ENCODE results near the gene S100A1.
"Not testable (repeated sequence)": the region's sequence is repeated elsewhere in the genome, so short reads cannot be mapped to it uniquely, and the experiment has no call there.

S100A1 gene

DNA sequence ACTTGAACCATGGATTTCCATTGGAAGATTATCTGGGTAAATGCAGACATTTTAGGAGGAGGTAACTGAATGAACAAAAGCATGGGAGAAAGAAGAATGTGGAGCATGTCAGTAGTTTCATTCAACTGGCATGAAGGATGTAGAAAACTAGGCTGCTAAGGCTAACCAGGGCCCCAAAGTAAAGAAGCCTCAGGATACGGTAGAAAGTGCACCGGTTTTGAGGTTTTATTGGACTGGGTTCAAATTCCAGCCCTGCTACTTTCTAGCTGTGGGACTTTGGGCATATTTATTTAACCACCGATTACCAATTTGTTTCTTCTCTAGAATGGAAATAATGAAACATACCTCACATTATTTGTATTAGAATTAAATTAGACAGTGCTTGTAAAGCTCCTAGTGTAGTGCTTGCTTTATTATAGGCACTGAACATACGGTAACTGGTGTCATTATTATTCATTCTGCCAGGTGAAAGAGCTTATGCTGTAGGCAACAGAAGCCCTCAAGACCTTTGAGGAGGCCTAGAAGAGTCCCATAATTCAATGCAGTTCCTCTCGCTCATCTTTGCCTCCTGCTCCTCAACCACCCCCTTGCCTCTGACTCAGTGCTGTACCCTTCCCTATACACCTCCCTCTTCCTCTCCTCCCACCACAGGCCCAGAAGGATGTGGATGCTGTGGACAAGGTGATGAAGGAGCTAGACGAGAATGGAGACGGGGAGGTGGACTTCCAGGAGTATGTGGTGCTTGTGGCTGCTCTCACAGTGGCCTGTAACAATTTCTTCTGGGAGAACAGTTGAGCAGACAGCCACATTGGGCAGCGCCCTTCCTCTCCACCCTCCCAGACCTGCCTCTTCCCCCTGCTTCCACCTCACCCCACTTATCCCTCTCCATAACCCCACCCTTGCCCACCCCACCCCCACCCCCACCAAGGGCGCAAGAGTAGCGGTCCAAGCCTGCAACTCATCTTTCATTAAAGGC, 3.1 kb downstream of the S100A1 start:
- no peak for DNase-seq (ENCODE audit: low read depth in 2 of 2)

DNA sequence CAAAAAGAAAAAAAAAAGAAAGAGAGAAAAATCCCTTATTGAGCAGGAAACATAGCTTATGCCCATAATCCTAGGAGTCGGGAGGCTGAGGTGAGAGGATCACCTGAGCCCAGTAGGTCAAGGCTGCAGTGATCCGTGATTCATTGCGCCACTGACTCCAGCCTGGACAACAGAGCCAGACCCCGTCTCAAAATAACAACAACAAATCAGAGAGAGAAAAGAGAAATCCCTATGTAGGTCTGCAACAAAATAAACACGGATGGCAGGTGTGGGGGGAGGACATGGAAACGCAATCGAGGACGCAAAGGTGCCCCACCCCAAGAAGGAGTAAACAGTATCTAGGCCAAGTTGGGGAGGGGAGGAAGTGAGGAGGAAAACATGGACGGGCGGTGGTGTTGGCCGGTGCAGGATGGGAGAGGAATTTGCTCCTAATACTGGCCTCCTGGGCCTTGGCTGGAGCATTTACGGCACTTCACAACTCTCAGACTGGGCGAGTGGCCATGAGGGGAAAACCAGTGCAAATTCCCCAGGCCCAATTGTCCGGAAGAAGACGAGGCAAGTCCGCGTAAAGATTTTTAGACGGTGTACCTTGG, 5.0 kb downstream of the S100A1 start:
- no peak for DNase-seq (ENCODE audit: low read depth in 2 of 2)

DNA sequence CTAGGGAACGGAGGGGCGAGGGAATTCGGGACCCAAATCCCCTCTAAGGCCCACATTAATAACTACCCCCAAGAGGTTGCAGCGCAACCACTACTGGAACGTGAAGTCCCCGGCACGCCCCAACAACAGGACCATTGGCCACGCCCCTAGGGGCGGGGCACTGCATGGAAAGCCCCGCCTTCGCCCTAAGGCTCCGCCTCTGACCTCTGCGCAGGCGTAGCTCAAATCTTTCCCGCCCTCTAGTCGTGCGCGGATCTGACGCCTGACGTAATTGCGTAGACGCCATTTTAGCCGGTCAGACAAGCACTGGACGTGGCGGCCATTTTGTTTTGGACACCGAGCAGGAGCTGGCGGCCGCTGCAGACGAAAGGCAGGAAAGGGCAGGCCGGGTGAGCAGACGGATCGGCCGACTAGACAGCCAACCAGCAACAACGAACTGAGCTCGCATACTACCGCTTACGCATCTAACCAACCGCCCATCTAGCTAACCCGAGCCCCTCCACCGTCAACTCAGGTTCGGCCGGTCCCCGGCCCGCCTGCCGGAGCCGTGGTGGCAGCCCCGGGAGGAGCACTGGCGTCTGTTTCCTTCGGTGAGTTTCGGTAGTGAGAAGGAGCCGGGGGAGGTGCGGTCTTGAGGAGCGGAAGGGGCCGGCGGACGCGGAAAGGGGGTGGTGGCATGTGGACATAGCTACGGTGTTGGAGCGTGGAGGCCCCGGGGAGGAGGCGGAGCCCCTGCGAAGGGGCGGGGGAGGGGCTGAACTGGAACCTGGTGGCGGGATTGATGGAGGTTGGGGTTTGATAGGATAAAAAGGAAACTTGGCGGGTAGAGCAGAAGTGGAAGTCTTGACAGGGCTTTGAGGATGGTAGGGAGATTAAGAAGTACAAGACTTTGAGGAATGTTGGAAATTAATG, 5.8 kb downstream of the S100A1 start, which contains the start of gene CHTOP:
Gene CHTOP (plus strand): TSS at position 313 of the 912 bp plus-strand sequence. CDS start 2,523 bp downstream, outside the sequence.
- DNase-seq (ENCODE audit: low read depth in 2 of 2), result peak; percentile 91 to 95

DNA sequence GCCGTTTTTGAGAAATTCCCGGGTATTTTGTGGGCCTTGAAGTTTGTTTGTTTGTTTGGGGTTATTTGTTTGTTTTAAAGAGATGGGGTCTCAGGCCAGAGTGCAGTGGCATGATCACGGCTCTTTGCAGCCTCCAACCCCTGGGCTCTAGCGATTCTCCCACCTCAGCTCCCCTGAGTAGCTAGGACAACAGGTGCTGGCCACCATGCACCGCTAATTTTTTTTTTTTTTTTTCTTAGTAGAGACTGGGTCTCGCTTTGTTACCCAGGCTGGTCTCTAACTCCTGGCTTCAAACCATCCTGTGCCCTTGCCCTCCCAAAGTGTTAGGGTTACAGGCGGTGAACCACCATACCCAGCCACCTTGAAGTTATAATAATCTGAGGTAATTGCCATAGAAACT, 7.6 kb downstream of the S100A1 start:
- no peak for DNase-seq (ENCODE audit: low read depth in 2 of 2)

DNA sequence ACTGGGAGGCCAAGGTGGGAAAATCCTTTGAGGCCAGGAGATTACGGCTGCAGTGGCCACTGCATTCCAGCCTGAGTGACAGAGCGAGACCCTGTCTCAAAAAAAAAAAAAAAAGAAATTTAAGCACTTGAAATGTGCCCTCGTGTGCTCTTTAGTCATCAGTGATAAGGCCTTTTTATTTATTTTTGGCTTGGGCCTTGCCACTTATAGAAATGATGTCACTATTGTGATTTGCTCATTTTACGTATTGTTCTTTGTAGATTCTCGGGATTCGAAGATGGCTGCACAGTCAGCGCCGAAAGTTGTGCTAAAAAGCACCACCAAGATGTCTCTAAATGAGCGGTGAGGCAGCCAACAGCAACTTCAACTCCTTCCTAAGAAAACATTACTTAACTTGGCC, 8.1 kb downstream of the S100A1 start:
- DNase-seq (ENCODE audit: low read depth in 2 of 2), result no peak

DNA sequence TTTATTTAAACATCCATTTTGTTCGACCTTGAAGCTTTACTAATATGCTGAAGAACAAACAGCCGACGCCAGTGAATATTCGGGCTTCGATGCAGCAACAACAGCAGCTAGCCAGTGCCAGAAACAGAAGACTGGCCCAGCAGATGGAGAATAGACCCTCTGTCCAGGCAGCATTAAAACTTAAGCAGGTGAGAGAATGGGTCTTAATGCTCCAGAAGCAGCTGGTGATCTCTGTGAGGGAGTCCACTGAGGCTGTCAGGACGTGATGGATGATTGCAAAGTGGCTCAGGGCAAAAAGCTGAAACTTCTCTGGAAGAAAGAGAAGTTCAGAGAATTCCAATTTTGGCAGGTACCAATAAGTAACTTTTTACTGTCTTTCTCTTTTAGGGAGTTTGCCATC, 10.0 kb downstream of the S100A1 start:
- no peak for DNase-seq (ENCODE audit: low read depth in 2 of 2)

DNA sequence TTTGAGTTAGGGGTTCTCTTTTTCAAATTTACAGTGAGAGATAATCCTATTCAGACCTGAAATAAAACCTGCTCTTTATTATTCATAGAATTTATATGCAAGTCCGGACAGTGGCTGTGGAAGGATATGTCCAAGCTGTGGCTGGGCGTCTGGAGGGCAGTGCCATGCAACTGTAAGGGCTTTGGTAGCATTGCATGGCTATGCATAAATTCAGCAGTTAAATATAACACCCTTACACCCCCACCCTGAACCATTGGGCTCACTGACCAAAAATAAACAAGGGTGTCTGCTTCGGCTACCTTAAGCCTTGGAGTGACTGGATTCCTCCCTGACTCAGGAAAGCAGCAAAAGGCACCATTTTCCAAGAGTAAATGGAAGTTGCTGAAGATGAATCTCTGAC, 11.0 kb downstream of the S100A1 start:
- no peak for DNase-seq (ENCODE audit: low read depth in 2 of 2)

DNA sequence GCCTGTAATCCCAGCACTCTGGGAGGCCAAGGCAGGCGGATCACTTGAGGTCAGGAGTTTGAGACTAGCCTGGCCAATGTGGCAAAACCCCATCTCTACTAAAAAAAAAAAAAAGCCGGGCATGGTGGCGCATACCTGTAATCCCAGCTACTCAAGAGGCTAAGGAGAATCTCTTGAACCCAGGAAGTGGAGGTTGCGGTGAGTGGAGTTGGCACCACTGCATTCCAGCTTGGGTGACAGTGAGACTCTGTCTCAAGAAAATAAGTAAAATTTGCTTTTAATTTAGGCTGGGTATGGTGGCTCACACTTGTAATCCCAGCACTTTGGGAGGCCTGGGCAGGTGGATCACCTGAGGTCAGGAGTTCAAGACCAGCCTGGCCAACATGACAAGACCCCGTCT, 12.0 kb downstream of the S100A1 start:
- not testable (repeated sequence) for DNase-seq (ENCODE audit: low read depth in 2 of 2)

DNA sequence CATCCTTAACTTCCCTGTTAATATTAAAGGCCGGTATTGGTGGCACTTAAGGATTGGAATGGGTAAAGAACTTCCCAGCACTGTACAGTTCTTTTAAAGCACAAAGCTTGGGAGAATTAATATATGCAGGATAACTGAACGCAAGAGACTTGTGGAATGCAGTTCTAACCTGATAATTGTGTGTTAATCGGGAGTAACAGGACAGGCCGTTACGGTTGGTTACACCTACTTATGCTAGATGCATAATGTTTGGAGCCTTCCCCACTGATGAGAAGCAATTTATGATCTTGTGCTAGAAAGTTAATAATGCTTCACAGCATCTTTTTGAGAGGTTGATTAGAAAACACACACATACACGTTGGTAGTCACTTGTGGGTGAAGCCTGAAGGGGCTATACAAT, 12.6 kb downstream of the S100A1 start:
- DNase-seq (ENCODE audit: low read depth in 2 of 2), result no peak

DNA sequence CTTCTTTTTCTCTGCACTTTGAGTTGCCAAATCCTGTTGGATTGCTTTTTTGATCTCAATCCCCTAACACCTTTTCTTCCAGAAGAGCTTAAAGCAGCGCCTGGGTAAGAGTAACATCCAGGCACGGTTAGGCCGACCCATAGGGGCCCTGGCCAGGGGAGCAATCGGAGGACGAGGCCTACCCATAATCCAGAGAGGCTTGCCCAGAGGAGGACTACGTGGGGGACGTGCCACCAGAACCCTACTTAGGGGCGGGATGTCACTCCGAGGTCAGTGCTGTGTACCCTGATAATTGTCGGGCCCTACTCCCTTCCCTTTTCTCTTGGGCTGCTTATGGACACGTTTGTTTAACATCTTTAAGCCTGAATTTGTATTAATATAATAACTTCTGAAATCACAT, 13.9 kb downstream of the S100A1 start:
- no peak for DNase-seq (ENCODE audit: low read depth in 2 of 2)

DNA sequence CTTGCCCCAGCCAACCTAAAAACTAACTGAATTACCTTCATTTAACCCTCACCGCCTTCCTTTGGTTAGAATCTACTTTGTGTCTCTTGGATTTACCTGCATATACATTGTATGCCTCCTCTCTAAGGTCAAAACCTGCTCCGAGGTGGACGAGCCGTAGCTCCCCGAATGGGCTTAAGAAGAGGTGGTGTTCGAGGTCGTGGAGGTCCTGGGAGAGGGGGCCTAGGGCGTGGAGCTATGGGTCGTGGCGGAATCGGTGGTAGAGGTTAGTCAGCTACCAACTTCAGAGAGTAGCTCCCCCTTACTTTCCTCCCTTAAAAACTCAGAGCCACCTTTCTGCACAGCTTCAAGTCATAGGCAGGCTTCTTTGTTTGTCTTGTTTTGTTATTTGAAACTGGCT, 14.9 kb downstream of the S100A1 start:
- no peak for DNase-seq (ENCODE audit: low read depth in 2 of 2)

DNA sequence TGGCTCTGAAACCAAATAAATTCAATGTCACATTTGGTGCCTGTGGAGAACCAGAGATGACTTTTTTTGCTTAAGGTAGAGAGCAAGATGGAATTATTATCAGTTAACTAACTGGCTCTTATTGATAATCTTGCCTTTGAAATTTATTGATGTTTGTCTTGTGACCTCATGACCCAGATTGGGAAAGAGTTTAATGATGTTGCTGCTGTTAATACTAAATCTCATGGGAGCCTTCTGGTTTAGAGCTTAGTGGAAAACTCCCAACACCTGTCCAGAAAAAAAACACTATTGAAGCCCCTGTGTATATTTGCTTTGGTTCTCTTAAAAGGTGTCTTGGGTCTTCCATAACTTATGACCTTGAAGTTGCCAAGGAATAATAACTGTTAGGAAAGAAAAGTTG, 15.6 kb downstream of the S100A1 start:
- DNase-seq (ENCODE audit: low read depth in 2 of 2), result no peak

DNA sequence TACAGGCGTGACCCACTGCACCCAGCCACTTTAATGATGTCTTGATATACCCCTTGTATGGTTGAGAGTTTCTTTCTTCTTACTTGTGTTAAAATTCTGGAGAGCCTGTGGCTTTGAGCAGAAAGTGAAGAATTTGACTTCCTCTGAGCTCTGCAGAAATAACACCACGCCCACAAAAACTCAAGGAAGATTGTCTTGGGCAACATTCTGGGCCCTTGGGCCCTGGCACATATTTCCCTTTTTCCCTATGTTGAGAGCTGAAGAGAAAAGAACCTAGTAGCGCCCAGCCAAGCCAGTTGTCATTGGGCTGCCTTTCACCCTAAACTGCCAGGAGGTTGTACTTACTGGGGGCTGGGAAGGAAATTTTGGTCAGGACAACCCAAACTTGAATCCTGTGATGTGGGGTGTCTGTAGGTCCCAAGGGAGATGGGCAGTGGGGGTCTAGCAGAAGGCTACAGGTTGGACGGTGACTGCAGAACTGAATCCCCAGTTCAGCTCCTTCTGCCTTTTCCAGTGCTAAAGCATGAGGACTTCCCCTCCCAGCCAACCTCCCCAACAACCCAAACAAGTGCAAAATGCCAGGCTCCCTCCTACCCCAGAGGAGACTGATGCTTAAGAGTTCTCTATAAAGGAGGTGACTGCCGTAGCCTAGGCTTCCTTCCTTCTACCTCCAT, 18.6 kb downstream of the S100A1 start:
- no peak for DNase-seq (ENCODE audit: low read depth in 2 of 2)

DNA sequence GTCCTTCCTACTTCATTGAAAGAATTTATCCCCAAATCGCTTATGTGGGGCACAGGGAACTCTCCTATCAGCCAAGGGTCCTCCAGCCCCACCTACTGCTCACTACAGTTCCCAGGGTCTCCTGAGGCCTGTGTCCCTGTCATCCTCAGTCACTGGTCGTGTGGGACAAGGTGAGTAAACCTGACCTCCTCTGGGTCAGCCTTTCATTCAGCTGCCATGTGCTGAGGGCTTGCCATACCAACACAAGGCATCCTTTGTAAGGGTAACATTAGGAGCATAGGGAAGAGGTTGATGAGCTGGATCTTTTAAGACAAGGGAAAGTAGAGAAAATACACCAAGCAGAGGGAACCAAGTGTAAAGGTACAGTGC, 19.1 kb downstream of the S100A1 start:
- DNase-seq (ENCODE audit: low read depth in 2 of 2), result no peak

DNA sequence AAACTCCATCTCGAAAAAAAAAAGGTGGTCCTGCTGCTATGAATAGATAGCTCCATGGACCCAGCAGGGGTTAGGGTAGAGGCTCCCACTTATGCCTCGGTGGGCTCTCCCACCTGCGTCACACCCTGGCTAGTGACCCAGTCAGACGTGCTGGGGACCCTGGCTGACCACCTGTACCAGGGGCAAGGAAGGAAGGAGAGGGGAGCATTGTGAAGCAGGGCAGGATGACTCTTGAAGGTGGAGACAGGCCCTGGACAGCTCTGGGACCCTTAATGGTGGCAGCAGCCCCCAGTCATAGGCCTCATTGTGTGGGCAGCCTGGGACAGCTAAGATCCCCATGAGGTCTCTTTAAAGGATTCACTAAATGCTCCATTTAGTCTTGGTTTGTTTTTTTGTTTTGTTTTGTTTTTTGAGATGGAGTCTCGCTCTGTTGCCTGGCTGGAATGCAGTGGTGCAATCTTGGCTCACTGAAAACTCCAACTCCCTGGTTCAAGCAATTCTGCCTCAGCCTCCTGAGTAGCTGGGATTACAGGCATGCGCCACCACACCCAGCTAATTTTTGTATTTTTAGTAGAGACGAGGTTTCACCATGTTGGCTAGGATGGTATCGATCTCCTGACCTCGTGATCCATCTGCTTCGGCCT, 19.9 kb downstream of the S100A1 start:
- no peak for DNase-seq (ENCODE audit: low read depth in 2 of 2)

DNA sequence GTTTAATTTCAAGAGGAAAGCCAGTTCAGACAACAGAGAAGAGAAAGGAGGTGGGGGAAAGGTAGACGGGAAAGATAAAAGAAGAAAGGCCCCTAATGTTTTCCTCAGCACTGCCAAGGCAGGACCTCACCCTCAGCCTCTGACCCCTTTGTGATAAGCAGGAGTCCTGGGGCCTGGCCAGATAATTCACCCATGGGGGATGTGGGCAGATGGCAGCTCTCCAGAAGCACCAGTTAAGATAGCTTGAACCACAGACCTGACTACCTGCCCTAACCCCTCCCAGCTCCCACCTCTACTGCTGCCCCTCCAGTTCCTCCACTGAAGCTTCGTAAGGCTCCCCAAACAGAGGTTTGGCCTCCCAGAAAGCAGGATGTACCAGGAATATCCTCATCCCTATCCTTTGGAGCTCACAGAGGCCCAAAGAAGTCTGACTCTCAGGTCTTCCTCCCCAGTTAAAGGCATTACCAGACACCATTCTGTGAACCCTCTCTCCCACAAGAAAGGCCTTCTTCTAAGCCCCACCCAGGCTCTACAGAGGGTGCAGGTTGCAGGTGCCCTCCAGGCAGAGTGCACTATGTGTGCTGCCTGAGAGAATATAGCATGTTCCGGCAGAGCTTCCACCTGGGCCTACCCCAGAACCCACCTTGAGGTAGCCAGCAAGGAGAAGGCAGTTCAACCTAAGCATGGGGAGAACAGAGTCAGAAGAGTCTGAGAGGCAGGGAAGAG, 21.1 kb downstream of the S100A1 start:
- no peak for DNase-seq (ENCODE audit: low read depth in 2 of 2)

DNA sequence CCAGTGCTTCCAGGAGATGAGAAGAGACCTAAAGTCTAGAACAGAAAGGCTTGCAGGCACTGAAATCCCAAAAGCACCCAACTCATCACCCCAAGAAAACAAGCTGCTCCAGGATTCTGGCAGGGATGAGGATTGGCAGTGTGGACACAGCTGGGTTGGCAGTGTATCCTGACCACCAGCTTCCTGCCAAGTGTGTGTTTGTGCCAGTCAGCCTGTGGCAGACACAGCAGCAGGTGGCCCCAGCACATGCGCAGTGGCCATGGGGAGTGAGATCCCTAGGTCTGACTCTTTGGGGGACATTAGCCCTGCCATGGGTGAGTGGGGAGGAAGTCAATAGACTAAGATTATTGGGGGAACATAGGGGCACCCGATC, 21.6 kb downstream of the S100A1 start:
- DNase-seq (ENCODE audit: low read depth in 2 of 2), result no peak

DNA sequence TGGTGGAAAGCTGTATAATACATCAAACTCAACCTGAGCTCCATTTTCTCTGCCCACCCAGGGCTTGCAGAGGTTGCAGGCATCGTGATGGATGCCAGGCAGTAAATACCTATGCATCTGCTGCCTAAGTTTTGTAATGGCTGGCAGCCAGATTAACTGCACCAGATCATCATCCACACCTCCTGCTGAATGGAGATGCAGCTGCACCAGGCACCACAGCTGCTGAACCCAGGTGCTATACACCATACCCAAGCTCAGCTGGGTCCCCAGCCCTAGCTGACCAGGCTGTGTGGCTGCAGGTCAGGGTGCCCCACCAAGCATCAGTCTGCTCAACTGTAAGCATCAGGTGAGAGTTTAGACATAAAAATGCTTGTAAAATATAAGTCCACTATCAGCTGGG, 23.5 kb downstream of the S100A1 start:
- DNase-seq (ENCODE audit: low read depth in 2 of 2), result no peak

DNA sequence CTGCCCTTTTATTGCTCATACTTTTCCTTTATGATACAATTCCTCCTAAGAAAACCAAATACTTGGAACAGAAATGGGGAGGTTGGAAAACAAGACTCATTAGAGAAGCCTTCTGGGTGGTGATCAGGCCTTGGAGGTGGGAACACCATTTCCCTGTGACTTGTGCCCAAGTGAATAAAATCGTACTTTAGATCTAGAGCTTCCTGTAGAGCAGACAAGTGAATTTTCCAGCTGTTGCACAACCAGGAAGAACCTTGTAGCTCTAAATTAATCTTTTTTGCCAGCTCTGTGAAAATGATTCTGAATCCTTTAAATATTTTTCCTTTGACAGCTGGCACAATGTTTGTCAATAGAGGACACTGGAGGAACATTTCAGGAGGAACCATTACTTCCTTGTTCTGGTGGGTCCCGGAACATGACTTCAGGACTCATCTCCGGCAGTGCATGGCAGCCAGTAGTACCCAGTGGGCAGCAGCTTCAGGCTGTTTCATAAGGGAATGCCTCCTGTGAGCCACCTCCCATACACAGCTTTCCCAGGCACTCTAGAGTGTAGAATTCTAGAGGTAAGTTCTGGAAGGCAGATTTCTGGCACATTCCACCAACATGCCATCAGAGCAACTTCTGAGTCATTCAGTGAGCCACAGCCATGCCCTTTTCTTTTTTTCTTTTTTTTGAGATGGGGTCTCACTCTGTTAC, 24.7 kb downstream of the S100A1 start:
- DNase-seq (ENCODE audit: low read depth in 2 of 2), result no peak

DNA sequence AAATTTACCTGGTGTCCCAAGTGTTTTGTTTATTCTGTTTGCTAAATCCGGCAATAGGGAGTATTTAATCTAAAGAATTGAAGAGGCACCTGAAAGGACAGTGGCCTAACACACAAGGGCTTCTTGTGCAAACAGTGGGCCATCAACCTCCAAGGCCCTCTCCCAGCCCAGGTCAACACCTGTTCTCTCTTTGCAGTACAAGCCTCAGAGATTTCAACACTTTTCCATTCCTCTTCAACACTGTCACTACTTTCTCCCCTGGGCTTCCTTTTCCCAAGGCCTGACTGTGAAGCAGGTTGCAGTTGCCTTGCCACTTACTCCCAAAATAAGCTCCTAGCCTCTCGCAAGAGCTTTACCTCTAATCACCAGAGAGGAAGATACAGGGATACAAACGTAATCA, 27.1 kb downstream of the S100A1 start:
- no peak for DNase-seq (ENCODE audit: low read depth in 2 of 2)

All from stimulated activated CD8-positive, alpha-beta memory T cell treated with anti-CD3 and anti-CD28 coated beads, Interleukin-15, amount 100 ng/mL, for 48 hours (primary cell).